GM18907 (cell line): ENCODE results near the gene PNPLA2.

Experiments used
- ATAC-seq: cut with Tn5 transposase; IDR thresholded peaks from one replicate; pipeline ENCODE4 v1.9.1; 2021; ENCODE audit warnings: mild to moderate bottlenecking, moderate library complexity; ENCODE audit not compliant: unreplicated experiment

Gene PNPLA2, protein sequence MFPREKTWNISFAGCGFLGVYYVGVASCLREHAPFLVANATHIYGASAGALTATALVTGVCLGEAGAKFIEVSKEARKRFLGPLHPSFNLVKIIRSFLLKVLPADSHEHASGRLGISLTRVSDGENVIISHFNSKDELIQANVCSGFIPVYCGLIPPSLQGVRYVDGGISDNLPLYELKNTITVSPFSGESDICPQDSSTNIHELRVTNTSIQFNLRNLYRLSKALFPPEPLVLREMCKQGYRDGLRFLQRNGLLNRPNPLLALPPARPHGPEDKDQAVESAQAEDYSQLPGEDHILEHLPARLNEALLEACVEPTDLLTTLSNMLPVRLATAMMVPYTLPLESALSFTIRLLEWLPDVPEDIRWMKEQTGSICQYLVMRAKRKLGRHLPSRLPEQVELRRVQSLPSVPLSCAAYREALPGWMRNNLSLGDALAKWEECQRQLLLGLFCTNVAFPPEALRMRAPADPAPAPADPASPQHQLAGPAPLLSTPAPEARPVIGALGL

DNA sequence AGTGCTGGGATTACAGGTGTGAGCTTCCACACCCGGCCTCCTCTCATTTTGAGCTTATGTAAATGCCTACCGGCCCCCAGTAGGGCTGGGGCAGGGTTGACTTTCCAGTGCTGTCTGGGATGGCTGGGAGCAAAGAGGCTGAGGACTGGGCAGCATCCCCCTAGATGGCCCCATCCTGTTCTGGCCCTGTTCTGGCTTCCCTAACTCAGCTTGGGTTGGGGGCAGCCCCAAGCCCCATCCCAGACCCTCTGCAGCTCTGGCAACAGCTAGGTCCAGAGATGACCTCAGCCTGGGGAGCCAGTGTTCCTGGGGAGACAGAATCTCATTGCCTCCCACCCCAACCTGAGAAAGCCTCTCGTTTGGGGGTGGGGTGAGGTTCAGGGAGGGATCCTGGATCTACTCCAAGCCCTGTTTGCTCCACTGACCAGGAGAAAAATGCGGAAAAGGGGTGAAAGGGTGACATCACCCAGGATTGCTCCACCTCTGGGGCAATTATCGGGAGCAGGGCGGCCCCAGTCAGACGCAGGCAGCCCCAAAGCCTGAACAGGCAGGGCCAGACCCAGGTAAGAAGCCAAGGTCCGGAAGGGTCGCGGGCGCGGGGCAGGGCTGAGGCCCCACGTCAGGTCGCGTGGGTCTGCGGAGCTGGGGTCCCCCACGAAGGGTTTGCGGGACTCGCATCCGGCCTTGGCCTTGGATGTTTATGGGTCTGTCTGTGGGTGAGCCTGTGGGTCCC lies at the start of gene PNPLA2:
TSS of gene PNPLA2 (plus strand) at position 519 of the 733 bp plus-strand sequence. CDS start 805 bp downstream, outside the sequence.
- ATAC-seq, result no peak

DNA sequence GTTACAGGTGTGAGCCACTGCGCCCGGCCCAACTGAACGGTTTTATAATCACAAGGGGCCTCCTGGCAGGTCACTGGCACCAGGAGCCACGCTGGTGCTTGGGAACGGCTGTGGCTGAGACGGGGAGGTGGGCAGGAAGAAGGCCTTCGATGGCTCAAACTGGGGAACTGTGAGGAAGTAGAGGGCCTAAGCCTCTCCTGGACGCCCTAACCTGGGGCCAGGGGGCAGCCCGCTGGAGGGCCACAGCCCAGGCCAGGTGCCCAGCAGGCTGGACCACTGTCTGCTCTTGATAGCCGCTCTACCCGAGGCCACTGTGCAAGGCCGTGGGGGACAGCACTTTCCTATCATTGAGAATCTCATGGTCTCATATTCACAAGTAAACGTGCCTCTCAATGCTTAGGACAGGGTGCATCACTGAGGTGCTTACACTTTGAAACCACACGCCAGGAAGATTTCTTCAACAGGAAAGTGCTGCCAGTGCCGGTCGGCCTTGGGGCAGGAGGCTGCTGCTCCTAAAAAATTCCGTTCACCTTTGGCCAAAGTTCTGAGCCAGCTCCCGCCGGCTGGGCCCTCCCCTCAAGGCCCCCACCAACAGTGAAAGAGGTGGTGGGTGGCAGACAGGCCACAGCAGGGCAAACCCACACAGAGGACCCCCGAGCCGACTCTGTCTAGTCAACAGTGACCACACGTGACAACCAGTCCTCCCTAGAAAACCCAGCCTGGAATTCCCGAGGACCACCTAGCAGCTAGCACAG lies 48.6 kb upstream of the PNPLA2 start:
- no peak for ATAC-seq

DNA sequence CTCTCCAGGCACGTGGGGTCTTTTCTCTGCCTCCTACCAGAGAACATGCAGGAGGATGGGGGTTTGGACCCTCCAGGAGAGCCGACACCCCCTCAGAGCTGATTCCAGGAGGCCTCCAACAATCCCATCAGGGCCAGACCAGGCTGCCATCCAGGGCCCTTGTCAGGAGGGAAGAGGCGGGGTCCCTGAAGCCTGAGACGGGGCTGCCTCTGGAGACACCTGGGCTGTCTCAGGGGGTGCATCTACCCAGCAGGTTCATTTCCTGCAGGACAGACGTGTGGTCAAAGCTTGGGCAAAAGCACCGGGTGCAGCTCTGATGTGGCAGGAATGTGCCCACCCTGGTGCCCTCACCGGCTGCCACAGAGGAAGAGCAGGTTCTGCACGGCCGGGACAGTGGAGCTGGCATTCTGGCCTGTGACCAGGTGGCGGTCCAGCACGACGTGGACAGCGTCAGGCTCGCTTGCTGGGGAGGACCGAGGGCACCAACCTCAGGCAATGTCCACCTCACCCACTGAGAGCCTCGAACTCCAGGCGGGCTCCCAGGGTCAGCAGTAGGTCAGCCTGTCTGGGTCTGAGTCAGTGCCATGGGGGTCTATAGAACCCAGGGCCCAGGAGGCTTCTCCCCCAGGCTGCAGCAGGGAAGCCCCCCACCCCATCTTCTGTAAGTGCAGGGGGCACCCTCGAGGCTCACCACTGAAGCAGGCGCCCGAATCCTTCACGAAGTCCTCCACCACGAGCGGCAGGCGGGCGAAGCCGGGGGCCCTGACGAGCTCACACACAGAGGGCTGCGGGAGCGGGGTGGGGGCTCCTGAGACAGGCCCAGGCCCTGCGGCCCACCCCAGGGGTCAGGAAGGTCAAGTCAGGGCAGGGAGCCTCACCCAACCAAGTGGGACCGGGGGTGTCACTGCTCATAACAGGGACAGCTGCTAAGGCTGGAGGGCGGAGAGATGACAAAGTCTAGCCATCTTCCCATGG lies 47.8 kb upstream of the PNPLA2 start:
- no peak for ATAC-seq

DNA sequence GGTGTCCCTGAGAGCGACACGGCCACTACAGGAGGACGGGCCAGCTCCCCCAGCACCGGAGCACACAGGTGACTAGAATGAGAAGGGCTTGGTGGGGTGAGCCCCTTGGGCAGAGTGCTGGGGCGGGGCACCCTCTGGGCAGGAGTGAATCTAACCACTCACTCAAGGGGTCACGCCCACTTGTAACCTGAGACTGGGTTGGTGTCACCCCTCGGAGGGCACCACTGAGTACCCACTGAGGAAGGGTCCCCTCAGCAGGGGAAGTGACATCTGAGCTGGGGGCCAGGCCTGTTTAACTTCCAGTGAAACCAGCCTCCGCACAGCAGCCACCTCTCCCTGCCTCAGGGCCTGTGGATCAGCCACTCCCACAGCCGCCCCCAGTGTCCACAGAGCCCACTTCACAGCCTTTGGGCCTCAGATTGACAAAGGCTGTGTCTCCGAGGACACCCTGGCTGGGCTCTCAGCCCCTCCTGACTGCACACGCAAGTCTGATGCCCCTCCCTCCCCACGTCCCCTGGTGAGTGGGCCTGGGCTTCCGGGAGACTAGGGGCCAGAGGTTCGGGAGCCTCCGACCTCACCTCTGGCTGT lies 47.0 kb upstream of the PNPLA2 start:
- ATAC-seq, result no peak

DNA sequence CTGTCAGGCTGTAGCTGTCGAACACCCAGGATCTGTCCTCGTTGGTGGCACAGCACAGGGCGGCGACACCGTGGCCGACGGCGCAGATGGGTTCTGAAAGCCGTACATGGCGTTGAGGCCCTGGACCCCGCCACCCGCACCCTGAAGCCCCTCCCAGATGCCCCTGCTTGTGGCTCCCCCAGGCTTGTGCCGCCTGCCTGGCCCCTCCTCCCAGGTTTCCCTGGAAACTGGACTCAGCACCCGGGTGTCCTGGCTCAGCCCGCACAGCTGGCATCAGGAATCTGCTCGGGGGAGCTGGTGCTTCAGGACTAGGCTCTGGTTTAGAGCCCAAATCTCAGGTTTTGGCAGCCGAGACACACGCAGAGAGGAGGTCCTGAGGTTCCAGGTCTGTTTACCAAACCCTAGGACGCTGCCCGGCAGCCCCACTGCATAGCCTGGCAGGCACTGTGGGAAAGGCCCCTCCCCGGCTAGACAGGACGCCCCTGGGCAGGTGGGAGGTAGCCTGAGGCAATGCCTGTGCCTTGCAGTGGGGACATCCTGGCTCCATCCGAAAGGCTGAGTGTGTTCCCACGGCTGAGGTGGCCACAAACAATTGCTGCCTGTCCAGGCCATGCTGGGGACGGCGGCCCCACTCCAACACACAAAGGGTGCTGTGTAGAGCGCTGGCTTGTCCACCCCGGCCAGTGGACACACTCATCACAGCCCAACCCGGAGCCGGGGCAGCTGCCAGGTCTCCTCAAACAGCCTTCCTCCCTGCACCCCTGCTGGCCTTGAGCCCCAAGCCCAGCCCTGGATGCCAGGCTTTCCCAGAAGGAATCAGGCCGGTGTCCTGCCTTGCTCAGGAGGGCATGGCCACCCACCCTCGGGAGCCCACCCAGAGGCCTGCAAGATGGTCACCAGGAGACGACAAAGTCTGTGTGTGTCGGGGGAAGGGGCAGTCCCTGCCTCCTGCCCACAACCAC lies 46.0 kb upstream of the PNPLA2 start:
- no peak for ATAC-seq

DNA sequence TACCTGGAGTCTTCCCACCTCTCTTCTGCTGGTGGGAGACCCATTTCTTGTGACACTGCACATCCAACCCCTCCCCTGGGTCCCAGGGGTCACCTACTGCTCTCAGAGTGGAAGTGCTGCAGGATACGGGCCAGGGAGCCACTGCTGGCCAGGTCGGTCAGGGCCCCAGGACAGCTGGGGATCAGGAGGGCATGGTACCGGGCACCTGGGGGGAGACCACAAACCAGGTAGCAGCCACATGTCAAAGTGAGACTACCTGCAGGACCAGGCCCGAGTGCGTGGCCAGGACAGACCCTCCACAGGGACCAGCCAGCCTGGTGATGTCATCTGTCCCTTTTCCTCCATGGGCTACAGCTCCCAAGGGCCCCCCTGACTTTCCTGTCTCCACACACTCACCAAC lies 45.3 kb upstream of the PNPLA2 start:
- ATAC-seq, result no peak

DNA sequence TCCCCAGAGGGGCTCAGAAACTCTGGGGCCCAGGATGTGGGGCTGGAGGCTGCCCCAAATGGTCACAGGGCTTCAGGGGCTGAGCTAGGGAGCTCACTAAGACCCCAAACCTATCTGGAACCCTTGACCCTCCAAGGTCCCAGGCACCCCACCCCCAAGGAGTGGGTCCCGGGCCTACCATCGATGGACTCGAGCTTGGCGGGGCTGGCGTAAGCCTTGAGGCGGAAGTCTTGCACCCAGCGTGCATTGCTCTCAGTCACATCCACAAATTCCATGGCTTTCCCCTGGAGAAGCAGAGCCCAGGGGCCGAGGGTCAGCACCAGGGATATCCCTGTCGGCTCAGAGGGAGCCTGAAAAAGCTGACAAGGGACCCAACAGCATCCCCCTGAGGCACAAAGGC lies 44.9 kb upstream of the PNPLA2 start:
- no peak for ATAC-seq

DNA sequence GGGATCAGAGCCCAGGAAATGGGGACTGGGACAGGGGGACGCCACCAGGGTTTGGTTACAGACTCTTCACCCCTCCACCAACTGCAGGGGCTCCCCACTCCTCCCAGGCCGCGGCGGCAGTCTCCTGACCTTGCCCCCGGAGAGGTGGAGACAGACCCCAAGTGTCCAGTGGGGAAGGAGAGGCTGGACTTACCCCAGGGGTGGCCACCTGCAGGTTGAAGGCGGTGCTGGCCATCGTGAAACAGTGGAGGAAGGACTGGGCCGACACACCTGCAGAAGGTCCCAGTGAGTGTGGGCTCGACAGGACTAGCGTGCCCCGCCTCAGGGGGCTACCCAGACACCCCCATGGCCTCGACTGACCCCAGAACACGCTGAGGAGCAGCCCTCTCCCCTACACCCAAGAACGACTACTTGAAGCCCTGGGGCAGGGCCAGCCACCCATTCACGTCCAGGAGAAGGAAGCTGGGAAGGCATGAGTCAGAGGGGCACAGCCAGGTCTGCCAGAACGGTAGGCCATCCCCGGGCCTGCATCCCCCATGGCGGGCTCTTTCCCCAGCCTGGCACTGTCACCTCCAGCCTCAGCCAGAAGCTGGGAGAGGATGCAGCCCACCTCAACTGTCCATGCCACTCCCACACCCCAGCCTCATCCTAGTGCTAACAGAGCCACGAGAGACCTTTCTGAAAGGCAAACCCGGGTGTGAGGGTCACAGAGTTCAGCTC lies 43.7 kb upstream of the PNPLA2 start:
- ATAC-seq, result no peak

DNA sequence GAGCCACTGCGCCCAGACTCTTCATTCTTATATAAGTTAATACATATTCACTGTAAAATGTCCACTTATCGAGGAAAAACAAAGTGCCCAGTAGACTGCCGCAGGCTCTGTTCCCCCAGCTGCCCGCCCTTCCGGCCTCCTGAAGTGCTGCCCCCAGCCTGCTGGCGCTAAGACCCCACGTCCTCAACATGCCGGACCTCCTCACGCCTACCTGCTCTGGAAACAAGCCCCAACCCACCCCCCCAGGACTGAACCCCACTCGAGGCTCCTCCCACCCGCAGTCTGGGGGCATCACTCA lies 42.5 kb upstream of the PNPLA2 start:
- no peak for ATAC-seq

DNA sequence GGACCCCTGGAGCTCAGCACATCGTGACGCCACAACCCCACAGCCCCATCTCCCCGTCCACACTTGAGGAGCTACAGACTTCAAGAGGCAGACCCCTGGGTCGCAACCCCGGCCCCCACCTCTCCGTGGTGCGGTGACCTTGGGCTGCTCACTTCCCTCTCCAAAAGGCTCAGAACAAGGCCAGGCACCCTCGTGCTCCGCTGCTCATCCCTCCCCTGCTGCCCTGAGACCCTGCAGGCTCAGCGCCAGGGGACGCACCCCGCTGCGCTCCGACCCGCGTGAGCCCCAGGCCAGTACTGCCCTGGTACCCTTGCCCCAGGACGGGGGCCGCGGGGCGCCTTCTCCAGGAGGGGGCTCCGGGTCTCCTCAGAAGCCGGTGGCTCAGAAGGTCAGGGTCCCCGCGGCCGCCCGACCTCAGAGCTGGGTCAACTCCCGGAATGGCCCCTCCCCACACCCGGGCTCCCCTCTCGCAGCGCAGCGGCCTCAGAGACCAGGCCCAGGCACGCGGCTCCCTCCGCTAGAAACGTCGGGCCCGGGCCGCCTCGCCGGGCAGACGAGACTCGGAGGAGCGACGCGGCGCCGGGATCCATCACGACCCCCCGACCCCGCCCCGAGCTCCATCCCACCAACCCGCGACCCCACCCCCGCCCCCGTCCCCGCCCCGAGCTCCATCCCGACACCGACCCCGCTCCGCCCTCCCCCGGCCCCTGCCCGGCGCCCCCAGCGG lies 42.0 kb upstream of the PNPLA2 start:
- peak; percentile 29 for ATAC-seq

DNA sequence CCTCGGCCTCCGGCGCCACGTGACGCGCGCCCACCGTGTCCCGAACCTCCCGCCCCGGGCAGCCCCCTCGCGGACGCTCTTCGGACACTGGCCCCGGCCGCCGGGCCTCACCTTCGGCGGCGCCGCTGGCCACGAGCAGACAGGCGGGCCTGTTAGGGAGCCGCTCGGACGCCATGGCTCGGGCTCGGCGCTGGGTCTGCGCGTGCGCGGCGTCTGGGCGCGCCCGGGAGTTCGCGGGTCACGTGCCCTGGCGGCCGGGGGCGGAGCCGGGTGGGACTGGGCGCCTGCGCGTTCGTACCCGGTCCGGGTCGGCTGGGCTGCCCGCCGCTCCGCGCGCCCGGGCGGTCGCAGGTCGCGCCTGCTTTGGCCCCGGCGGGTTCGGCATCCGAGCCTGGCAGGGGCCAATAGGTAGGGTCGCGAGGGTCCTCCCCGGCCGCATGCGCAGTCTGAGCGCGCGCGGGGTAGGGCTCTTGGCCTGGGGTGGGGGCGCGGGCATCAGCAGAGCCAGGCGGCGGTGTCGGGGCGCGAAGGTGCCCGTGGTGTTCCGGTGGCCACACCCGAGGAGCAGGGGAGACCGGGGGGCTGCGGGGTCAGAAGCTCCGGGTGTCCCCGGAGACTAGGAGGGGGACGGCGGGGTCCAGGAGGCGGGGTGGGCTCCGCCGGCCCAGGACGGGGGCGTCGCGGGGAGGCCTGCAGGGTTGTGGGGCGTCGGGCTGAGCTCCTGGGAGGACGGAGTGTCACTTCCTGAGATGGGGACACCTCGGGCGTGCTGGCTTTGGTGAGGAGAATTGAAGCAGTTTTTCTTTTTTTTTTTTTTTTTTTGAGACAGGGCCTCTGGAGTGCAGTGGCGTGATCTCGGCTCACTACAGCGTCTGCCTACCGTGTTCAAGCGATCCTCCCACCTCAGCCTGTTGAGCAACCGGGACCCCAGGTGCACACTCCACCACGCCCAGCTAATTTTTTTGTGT lies 41.1 kb upstream of the PNPLA2 start, which contains the start of gene GATD1:
TSS of gene GATD1 (minus strand) at position 200 of the 968 bp plus-strand sequence. CDS start at position 175, 25 bp downstream.
- ATAC-seq, result peak; percentile 68

DNA sequence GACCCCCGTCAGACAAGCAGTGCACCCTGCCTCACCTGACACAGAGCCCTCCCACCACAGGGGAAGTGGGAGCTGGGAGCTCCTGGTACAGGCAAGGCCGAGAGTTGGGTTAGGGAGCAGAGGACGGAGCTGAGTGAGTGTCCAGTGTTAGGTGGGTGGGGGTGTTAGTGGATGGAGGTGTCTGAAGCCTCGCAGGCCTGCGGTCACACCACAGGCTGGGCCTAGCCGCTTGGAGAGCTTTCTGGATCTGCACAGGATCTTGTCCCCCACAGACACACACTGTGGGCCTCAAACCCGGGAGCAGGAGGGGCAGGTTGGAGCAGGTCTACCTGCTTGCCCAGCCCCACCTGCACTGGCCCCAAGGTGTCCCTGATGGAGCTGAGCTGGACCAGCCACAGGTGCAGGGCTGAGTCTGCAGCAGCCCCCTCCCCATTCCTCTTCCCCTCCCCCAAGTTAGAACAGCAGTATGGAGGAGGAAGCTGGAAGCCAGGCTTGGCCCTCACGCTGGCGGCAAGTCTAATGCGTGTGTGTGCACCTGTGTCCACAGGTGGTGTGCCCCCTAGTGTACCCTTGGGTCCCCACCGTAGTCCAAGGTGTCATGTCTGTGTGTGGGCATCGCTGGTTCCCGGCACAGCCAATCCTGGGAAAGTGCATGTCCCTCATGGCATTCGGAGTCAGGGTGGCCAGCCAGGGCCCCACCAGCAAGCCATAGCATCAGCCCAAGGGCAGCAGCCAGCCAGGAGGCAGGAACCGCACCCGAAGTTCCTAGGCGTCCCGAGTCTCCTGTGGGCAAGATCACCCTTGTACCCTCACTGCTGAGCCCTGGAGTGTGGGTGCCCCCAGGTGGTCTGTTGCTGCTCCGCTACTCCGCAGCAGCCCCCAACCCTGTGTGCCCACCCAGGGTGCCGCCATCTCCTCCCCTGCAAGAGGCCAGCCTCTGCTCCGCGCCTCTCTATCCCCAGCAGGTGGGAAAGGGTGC lies 39.4 kb upstream of the PNPLA2 start:
- ATAC-seq, result no peak

DNA sequence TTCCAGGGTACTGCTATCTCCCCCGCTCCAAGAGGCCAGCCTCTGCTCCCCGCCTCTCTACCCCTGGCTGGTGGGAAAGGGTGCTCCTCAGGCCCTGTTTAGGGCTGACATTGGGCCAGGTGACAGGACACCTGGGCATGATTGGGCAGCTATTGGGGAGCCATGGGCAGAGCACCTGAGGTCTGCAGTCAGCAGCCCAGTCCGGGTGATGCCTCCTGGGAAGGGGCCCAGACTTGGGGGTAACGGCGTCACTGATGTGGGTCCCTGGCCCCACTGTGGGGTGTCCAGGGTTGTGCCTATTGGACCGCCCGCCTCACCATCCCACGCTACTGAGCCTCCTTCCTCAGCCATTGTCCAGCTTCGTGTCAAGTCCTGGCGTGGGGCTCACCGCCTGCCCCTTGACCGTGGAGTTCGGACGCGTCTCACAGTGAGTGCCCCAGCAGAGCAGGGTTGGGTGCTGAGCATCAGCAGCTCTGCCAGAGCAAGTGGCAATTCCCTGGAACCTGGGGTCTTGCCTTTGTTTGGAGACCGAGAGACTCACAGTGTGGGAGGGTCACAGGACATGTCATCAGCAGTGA lies 38.7 kb upstream of the PNPLA2 start:
- no peak for ATAC-seq

DNA sequence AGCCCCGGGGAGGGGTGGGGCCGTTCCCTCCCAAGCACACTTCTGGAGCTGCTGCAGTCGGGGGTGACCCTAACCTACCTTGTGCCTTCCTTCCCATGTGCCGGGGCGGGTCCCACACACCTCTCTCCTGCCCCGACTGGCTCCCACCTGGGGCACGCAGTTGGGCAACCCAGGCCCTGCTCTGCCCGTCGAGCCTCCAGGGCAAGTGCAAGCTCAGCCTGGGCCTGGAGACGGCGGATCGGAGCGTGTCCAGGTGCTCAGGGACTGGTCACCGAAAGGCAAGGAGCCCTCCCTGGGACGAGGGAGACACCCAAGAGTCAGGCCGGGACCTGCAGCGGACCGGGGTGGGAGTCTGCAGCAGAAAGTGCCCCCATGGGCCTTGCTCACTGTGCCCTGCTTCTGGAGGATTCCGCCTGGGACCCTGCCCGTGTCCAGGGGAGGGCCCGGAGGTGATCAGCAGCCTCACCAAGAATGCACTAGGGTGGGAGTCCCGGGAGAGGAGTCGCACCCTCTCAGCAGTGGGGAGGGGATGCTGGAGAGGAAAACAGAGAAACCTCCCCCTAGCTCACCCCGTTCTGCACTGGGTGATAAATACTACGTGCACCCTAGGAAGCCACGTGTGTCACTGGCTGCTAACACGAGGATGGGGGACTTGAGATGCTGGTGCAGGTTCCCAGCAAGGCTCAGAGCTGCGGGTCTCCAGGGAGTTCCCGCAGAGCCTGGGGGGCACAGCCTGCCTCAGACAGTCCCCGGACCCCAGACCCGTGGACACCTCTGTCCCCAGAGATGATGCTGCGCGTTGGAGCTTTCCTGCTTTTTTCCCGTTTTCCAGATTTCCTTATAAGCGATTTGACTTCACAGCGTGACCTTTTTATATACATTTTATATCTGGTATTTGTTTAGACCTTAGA lies 36.2 kb upstream of the PNPLA2 start:
- ATAC-seq, result no peak
